ENCODE measurements around the gene LBHD2.

LBHD2 gene

GRCh38 chr14:103091041-103091882, 7.3 kb downstream of the LBHD2 start:
- no peak for DNase-seq

- no peak for DNase-seq
Observed at GRCh38 chr14:103091883-103092222, 7.8 kb downstream of the LBHD2 start.

- no peak for DNase-seq
Observed at GRCh38 chr14:103093856-103094405, 9.9 kb downstream of the LBHD2 start.

DNA sequence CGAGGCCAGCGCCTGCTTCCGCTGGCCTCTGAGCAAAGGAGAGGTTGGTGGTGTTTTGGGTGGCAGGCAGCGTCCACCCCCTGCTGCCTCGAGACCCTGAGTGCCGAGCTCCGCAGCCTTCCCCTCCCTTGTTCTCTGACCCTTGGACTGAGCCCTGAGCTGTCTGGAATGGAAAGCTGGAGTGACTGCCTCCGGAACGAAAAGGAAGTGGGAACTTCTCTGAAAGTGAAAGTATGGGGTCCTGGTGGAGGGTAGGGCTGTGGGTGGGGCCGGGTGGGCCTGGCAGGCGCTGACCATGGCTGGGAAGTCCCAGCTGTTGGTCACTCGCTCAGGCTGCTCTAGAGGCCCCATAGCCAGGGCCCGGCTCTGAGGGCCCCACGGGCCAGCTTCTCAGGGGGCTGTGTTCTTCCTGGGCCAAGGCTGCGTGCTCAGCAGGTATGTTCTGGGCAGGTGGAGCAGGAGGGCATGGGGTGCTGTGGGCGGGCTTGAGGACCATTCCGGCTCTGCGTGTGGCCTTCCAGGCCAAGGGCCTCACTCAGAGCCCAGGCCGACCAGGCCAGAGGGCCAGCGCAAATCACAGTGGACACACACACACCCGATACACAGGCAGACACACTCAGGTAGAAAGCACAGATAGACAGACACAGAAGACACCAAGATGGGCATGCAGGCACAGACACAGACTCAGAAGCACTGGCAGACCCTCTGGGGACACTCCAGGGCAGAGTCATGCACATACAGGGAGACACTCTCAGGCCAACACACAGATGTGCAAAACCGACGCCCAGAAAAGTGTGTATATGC, 10.6 kb downstream of the LBHD2 start, which contains the start of gene EXOC3L4:
EXOC3L4 (plus strand) TSS at position 320 of the 804 bp plus-strand sequence. CDS start 5,495 bp downstream, outside the sequence.
- no peak for DNase-seq

DNA sequence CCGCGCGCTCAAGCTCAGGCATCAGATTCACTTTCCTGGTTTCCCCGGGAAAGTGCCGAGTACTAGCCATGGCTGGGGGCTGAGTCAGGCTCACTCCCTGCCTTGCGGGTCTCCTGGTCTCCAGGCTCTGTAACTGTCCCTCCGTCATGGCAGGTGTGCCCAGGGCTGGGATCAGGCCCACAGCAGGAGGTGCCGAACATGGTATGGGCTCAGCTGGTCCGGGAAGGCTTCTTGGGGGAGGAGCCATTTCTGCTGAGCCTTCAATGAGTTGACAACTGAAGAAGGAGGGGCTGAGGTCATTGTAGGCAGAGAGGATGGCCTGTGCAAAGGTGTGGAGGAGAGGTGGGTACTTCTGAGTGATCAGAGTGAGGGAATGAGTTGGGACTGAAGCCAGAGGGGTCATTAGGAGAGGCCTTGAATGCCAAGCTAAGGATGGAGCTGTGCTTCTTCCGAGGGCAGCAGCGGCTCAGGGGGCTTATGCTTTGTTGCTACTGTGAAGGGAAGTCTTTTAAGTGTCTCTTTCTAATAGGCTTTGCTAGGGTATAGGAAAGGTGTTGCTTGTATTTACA, 11.3 kb downstream of the LBHD2 start:
- DNase-seq, result no peak

DNA sequence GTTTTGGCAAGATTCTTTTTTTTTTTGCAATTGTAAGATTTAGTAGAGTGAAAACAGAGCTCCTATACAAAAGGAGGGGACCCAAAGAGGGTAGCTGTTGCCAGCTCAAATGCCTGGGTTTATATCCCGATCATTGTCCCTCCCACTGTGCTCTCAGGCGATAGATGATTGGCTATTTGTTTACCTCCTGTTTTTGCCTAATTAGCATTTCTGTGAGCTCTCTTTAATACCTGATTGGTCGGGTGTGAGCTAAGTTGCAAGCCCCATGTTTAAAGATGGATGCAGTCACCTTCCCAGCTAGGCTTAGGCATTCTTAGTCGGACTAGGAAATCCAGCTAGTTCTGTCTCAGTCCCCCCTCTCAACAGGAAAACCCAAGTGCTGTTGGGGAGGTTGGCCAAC, 12.4 kb downstream of the LBHD2 start:
- DNase-seq, result no peak

- no peak for DNase-seq
Observed at GRCh38 chr14:103097244-103097993, 13.4 kb downstream of the LBHD2 start.

- no peak for DNase-seq
Observed at GRCh38 chr14:103097994-103098957, 14.3 kb downstream of the LBHD2 start.

- DNase-seq, result no peak
Observed at GRCh38 chr14:103099081-103099732, 15.2 kb downstream of the LBHD2 start.

DNA sequence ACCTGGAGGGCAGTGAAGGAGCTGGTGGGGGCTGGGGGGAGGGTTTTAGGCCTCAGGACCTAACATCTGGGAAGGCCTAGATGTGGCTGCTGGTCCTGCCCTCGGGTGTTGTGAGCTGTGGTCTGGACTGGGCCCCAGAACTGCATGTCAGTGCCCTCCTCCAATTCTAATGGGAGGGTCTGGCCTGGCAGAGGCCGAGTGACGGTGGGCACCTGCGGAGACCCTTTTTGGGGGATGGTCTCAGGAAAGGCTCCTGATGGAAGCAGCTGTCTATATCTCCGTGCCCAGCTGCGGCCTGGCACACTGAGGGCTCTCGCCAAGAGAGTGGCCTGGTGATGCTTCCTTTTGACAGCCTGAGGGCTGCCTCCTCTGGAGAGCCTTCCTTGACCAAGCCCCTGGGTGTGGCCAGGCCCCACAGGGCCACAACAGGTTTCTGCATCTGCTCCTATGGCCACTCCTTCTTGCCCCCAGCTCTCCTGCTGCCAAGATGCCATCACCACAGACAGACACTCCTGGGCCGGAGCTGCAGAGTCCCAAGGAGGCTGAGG, 15.8 kb downstream of the LBHD2 start:
- no peak for DNase-seq

GRCh38 chr14:103100281-103101121, 16.5 kb downstream of the LBHD2 start:
- DNase-seq, result no peak

GRCh38 chr14:103101257-103101962, 17.4 kb downstream of the LBHD2 start:
- no peak for DNase-seq

DNA sequence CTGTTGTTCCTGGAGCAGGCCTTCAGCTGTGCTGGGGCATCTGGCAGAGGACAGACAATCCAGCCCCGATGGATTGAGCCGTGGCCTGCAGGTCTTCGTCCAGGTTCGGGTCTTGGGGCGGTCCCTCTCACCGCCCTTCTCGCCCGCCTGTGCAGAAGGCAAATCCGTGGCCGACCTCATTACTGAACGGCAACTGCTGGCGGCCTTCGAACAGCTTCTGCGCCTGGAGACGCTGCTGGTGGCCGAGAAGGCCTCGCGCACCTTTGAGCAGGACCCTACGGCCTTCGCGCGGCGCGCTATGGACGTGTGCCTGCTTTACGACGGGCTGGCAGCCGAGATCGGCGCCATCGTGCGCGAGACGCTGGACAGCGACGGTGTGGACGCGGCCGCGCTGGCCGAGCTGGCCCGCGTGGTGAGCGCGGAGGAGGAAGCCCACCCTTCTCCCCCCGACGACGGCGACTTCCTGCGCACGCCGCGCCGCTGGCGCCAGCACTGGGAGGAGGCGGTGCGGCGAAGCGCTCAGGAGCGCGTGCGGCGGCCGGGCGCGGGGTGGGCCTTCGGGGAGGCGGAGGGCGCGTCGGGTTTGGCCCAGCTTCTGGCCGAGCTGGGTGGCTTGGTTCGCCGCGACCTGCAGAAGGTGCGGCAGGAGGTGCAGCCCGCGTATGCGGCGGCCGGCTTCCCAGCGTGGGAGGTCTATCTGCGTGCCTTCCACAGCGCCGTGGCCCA, 18.1 kb downstream of the LBHD2 start:
- no peak for DNase-seq

- DNase-seq, result no peak
Observed at GRCh38 chr14:103102689-103103260, 18.8 kb downstream of the LBHD2 start.

DNA sequence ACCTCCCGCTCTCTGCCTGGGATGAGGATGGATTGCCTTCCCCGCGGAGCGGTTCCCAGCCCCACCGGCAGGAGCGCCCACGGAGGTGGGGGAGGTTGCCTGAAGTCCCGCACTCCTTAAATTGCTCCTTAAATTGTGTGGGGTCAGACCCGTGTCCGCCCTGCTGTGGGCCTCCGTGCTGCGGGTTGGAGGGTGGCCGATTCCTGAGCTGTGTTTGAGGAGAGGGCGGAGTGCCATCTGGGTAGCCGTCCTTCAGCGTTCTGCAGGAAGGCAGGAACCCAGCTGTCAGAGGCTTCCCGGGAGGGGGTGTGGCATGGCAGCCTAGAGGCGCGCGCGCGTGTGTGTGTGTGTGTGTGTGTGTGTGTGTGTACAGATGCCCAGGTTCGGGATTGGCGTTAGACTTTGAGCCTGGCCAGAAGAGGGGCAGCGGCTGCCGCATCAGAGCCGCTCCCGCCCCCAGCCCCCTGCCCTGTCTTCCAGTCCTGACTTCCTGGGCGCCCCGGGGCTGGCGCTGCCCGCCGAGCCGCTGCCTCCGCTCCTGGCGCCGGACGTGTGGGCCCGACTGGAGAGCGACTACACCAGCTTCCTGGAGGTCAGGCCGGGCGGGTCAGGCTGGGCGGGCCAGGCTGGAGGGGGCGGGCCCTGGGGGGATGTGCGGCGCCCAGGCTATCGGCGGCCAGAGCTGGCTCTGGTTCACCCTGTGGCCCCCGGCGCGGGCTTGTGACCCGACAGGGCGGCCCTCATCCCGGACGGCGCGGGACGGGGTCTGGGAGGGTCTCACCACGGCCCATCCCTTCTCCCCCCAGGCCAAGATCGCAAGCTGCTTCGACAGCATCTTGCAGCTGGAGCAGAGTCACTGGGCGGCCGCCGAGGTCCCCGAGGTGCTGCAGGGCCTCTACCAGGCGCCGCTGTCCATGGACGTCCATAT, 19.7 kb downstream of the LBHD2 start:
- DNase-seq, result peak; percentile 18

- no peak for DNase-seq
Observed at GRCh38 chr14:103104389-103104653, 20.3 kb downstream of the LBHD2 start.
